Stimulated activated CD8-positive, alpha-beta memory T cell treated with anti-CD3 and anti-CD28 coated beads, Interleukin-4, amount 100 ng/mL, for 48 hours (primary cell): ENCODE results near the gene POMP.
"Not testable (repeated sequence)": the region's sequence is repeated elsewhere in the genome, so short reads cannot be mapped to it uniquely, and the experiment has no call there.

Source experiments
- DNase-seq: peaks from one replicate; pipeline ENCODE4 v3.0.0-alpha.2; 2020

POMP gene

DNA sequence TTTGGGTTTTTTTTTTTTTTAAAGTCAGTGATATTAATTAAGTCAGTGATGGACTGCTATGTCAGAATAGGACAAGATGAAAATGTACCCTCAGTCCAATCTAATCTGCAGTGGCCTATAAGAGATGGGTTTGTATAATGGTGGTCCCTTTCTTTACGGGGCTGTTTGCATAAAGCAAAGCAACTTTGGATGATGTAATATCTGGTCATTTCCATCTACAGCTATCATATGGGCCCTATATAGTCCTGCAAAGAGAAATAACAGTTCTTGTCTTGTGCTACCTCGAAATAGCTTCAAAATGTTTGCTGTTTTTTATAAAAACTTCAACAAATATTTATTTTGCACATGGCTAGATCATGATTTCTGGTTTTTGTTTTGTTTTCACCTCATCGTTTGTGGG, 20.2 kb upstream of the POMP start:
- no peak for DNase-seq

DNA sequence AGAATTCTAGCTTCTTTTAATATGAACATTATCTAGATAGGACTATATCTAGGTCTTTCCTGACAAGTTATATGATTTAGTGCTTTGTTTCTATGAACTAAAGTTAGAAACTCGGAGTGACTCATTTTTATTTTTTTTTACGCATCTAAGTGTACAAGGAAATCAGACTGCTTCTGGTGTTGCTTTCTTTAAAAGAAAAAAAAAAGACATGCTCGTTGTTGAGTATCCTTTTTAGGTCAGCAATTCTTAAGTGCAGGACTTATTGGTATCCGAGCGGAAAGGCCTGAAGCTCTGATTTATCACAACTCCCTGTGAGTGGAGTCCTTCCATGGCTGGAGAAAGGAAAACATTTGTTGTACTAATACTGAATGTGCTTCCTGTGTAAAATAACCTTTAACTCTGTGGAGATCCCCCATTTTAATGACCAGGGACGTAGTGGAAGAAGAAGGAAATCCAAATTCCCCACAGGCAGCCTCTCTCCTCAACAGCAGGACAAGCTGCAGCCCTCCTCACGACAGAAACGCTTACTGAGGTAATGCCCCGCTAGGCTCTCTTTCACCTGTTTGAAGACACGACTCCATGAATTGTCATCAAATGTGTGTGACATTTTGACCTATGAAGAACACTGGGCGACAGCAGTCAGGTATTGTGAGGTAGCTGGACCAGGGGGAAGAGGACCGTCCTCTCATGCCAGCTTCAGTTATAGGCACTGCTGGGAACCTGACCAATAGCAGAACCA, 17.9 kb upstream of the POMP start:
- no peak for DNase-seq

DNA sequence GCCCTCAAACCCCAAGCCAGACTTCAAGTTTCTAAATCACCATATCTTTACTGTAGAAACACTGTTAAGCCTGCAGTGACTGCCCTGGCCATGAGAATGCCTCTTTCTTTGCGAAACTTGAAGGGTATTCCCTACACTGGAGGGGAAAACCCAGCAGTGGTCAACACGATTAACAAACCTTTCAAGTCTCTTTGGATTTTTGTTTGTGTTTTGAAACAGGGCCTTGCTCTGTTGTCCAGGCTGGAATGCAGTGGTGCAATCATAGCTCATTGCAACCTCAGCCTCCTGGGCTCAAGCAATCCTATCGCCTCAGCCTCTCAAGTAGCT, 17.4 kb upstream of the POMP start:
- DNase-seq, result no peak

DNA sequence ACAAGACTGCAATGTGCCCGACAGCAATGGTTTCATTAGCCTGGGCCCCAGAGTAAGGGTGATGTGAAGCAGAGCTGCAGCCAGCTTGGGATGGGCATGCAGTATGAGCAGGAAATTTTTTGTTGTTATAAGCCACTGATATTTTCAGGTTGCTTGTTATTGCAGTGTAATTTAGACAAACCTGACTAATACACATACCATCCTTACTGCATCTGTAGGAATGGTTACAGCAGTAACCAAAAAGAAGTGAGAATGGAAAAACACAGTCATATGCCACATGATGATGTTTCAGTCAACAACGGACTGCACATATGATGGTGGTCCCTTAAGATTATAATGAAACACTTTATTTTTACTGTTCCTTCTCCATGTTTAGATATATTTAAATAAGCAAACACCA, 8.6 kb upstream of the POMP start:
- DNase-seq, result no peak

DNA sequence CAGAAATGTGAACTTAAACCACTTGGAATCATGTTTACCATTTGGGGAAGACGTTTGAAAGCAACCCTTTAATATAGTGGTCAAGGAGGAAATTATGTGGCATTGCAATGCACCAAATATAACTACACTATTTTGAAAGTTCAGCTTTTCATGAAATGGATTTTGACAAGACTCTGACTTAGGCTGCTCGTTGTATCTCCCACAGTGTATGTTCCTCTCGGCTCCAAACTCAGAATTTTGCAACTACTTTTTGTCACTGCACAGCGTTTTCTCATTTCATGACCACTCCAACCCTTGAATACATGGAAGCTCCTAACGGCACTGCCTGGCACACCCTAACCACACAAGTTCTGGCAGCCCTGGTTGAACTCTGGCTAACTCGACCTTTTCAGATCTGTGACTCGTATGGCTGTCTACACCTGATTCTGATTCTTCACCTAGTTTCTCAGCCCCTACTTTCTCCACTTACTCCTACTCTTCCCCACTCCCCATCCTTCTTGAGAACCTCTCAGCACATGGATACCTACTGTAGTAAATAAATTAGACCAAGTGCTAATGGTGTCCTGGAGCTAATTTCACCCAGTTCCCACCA, 7.0 kb upstream of the POMP start:
- no peak for DNase-seq

DNA sequence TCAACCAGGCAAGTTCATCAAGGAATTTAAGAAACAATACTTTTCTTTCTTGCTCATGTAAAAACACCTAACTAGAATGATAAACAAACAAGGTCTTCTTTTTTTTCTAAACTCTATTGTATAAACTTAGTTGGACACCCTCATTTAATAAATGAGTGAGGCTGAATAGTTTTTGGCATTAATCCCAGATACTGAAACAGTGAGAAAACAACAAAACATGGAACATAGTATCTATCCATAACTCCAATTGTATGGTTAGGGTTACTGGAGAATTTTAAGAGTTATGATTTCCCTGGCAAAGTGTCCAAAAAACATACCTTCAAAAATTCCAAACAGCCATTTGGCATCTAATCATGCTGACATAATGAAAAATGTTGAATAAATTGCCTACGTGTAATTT, 5.8 kb upstream of the POMP start:
- DNase-seq, result no peak

DNA sequence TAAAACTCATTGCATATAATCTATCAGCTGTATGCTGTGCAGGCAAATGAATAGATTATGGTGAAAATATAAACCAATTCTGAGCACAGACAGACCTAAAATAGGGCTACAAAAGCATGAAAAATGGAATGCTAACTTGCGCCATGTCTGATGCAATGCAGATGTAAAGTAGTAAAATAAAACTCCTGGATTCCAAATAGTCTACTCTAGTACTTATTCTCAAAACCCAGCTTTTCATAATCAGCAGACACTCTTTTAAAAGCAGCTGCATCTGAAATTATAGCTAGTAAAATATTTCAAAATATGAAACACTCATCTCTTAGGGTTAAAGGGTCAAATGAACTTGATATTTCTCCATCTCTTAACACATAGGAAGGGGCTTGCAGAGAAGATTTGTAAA, 4.7 kb upstream of the POMP start:
- no peak for DNase-seq

DNA sequence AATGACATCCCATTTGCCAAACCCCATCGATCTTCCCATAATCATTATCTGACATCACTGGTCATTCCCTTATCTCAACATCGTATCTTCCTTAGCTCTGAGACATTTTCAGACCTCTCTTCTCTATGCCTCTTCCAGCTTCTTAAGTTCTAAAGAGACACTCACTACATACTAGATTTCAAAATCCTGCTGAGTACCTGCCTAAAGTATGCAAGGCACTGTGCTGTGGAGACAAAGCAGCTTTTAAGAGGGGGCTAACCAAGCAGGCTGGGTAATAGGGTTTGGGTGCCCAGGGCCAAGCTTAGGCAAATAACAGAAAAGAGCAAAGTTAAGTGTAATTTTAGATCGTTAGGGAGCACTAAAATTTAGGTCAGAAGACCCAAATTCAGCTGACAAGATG, 3.4 kb upstream of the POMP start:
- DNase-seq, result no peak

DNA sequence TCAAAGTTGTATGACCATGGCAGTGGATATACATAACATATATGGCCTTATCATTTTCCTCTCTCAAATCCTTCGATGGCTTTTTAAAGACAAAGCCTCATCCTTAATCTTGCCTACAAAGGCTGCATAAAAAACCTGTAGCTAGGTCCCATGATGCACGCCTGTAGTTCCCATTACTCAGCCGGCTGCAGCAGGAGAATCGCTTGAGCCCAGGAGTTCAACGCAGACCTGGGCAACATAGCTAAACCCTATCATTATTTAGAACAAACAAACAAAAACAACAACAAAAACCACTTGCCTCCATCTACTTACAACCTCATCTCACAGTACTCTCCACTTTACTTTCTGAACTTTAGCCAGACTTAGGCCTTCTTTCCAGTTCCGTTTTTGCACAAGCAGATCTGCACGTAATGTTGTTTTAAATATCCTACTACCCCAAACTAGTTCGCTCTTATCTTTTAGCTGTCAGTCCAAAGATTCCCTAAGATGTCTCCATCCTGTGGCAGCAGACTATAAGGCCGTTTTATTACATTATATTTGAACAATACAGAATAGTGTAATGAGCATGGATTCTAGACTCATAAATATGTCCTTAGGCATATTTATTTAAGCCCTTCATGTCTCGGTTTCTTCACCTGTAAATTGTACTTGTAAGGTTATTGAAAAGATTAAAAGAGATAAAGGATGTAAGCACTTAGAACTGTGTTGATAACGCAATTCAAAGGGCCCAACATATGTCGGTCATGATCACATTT, 969 bp upstream of the POMP start:
- DNase-seq, result no peak

DNA sequence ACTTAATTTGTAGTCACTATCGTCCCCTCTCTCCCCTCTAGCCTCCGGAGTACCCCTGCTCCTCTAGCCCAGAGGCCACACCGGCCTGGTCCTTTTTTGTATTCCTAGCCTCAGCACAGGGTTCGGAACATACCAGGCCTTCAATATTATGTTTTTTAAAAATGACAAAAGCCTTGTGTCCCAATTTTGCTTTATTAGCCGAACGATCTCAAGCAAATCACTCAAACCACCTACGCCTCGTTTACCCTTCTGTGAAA, 463 bp upstream of the POMP start:
- no peak for DNase-seq

DNA sequence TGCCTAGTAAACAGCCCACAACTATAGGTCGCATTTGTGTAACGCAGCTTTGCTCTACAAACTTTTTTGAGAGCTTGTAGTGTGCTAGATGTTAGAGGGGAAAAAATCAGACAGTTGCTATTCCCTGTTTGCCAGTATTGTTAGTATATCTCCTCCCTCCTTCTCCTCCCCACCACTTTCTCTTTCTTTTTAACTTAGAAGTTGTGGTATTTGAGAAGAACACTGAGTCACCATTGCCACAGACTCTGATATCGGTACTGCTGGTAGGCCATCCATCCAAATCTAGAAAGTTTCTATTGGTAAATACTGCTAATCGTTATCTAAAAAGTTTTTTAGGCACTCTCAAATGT, 666 bp downstream of the POMP start:
- no peak for DNase-seq

DNA sequence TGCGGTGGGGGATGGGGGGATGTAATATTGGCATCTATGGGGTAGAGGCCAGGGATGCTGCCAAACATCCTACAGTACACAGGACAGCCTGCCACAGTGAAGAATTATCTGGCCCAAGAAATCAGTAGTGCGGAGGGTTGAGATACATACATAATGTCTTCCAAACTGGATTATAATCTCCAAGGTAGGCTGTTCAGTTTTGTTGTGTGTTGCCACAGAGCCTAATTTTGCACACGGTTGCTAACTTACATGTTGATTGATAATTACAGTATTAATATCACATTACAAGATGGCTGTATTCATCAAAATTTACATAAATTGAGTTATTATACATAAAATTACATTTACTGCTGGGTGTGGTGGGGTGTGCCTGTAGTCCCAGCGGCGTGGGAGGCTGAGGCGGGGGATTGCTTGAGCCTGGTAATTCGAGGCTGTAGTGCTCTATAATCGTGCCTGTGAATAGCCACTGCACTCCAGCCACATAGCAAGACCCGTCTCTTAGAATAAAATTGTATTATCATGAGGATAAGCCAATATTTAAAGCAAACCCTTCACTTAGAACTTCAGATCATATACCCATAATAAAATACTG, 8.1 kb downstream of the POMP start:
- no peak for DNase-seq

DNA sequence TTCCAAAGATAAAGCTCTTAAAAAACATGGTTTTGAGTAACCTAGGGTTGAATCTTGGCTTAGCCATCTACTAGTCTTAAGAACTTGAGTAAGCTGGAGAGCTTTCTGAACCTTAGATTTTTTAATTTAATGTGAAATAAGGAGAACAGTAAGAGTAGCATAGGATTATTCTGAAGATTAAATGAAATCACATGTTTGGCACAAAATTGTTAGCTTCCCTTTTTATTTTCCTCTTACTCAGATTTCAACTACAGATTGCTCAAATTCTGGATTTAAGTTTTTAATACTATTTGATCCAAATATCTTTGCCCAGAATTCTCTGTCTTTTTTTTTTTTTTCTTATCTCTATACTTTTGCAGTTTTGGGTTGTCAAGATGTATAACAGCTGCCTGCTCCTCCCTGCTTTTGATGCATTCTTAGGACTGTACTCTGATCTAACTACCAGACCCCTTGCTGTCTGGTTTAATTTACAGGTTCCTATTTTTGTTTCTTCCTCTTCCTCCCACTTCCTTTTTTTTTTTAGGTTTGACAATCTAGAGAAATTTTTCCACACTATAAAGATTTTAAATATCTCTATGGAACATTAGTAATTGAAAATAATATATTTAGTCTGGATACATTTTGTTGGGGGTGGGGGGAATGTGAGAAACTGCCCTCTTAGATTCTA, 12.3 kb downstream of the POMP start:
- DNase-seq, result no peak

DNA sequence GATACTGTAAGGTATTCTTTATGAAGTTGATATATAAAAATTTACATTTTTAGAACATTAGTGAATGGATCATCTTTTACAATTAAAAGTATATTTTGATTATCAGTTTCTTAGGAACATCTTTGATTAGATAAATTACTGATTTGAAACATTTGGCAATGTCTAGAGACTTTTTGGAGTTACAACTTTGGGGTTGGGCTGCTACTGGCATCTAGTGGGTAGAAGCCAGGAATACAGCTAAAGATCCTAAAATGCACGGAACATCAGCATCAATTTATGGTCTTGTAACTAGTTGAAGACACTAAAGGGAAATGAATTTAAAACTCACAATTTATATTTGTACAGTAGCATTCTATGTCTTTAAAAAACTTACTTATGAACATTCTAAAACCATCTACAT, 19.9 kb downstream of the POMP start:
- DNase-seq, result no peak

DNA sequence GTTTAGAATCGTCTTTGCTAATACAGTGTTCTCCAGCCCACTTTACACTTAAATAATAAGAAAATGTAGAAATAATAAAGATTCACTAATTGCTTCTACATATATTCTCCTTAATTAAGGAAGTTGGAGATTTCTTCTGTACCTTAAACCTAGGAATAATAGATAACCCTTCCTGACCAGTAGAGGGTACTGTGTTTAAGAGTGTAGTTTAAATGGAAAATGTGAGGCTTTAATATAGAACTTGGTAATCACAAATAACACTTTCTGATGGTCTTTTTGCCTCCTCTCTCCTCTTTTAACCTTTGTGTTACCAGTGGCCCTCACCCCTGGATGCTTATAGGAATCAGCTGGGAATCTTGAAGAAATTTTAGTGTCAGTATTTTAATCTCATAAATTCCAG, 20.7 kb downstream of the POMP start:
- DNase-seq, result no peak

DNA sequence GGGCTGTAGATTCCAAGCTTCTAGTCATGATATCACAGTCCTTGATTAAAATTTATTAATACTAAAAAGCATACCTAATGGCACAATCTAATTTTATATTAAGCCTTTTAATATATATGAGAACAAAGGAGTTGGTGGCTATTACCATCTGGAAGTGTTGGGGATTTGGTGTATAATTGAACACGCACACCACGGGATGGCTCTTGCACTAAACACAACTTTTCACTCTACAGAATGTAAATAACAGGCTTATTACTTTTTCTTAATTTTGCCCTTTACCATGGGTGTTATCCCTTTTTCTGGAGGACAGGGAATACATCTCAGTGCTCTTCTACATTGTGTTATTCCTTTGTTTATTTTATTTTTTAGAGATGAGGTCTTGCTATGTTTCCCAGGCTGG, 21.6 kb downstream of the POMP start:
- DNase-seq, result no peak

DNA sequence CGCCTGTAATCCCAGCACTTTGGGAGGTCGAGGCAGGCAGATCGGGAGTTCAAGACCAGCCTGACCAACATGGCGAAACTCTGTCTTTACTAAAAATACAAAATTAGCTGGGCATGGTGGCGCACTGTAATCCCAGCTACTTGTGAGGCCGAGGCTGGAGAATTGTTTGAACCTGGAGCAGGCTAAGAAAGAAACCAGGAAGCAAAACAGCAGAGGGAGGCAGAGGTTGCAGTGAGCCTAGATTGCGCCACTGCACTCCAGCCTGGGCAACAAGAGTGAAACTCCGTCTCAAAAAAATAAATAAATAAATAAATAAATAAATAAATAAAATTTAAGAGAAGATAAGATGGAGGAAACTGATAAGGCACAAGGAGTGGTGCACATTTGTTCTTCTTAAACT, 24.2 kb downstream of the POMP start:
- DNase-seq, result not testable (repeated sequence)

DNA sequence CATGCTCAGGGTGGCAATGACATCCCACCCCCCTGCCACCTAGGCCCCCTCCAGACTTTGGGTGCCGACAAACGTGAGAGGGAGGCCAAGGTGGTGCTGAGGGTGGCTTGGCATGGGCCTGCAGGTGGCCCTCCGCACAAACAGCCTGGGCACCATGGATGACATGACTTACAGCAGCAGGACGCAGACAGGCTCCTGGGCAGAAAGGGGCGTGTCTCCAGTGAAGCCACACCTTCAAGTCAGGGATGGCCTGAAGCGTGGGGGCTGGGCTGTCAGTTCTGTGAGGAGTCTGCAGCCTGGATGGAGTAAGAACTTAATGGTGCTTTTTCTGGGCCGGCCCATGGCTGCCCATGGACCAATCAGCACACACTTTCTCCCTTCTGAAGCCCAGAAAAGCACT, 25.3 kb downstream of the POMP start:
- DNase-seq, result no peak

DNA sequence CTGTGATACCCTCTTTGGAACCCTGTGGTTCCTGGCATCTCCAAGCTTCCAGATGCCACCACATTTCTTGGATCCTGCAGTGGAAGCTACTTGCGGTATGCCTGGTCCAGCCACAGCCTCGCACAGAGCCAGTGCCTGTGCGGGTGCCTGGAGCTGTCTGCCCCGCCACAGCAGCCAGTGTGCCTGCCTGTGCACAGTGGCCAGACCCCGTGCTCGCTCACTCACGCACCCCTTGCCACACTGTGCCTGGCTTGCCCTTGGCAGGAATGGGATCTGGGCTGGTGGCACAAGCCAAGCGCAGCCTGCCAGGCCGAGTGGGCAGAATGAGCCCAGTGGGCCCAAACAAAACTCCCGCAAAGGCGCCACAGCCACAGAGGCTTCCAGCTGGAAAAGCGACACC, 26.2 kb downstream of the POMP start:
- DNase-seq, result no peak

DNA sequence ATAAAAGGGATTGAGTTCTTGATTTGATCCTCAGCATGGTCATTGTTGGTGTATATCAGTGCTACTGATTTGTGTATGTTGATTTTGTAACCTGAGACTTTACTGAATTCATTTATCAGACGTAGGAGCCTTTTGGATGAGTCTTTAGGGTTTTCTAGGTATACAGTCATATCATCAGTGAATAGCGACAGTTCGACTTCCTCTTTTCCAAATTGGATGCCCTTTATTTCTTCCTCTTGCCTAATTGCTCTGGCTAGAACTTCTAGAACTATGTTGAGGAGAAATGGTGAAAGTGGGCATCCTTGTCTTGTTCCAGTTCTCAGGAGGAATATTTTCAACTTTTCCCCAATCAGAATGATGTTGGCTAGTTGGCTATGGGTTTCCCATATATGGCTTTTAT, 27.0 kb downstream of the POMP start:
- no peak for DNase-seq

DNA sequence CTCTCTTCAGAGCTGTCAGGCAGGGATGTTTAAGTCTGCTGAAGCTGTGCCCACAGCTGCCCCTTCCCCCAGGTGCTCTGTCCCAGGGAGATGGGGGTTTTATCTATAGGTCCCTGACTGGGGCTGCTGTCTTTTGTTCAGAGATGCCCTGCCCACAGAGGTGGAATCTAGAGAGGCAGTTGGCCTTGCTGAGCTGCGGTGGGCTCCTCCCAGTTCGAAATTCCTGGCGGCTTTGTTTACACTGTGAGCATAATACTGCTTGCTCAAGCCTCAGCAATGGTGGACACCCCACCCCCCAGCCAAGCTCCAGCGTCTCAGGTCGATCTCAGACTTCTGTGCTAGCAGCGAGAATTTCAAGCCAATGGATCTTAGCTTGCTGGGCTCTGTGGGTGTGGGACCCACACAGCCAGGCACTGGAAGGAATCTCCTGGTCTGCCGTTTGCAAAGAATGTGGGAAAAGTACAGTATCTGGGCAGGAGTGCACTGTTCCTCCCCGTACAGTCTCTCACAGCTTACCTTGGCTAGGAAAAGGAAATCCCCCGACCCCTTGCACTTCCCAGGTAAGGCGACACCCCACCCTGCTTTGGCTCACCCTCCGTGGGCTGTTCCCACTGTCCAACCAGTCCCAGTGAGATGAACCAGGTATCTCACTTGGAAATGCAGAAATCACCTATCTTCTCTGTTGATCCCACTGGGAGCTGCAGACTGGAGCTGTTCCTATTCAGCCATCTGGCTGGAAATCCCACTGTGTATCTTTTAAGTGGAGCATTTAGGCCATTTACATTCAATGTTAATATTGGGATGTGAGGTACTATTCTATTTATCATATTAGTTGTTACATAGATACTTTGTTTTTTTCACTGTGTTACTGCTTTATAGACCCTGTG, 34.9 kb downstream of the POMP start:
- DNase-seq, result not testable (repeated sequence)

DNA sequence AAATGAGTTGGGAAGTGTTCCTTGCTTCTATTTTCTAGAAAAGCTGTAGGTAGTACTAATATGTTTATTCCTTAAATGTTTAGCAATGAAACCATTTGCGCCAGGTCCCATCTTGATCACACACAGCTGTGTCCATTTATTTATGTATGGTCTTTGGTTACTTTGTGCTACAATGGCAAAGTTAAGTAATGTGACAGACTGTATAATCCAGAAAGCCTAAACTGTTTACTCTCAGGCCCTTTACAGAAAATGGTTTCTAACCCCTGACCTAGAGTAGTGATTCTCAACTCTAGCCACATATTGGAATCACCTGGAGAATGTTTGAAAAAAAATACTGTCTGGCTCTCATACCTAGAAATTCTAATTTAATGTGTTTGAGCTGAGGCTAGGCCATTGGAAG, 38.5 kb downstream of the POMP start:
- DNase-seq, result no peak

DNA sequence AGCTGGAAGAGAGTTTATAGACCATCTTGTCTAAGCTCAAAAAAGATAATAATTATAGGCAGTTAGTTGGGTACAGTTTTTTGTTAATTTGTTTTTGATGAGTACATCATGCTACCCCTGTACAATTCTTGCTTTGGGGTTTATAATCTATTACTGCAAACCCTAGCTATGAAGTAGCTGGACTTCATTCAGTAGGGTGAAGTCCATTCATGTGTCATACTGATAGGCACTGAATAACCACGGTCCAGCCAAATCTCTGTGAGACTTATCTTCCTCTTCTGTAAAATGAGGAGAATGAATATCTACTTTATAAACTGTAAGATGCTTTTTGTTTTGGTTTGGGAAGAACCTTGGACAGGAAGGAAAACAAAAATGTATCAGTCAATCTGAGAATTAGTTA, 40.3 kb downstream of the POMP start:
- no peak for DNase-seq
